GM12878 (cell line): ENCODE data around the gene MACROD2. TPM values are rescaled to one million over a fixed set of nuclear protein-coding genes. Genes with fewer than 3 reads are reported as not detected.

ENCODE experiments used
- ATAC-seq: fragments of 200-7000 bp; cut with Tn5 transposase; 3 replicates; pipeline ENCODE4 v1.9.1; 2020; ENCODE audit warnings: mild to moderate bottlenecking, moderate library complexity
- BruUV-seq: library from RNA; stranded (reverse); fragments of 400-500 nt; replicated peaks from 2 replicates; lab custom pipeline; 2021; lab: Mats Ljungman, UMichigan
- CTCF ChIA-PET: fragments of 300-600 bp; sonication (Branson Sonifier 250); formaldehyde crosslinking; extraction: SDS; loops from one replicate; lab custom pipeline; 2021; ENCODE audit warnings: inconsistent platforms; lab: Yijun Ruan, JAX
- POLR2A ChIA-PET: fragments of 350-600 bp; formaldehyde crosslinking; extraction: SDS; loops from one replicate; lab custom pipeline; 2021; ENCODE audit warnings: inconsistent platforms; lab: Charles Lee
- RAD21 ChIA-PET: fragments of 300-600 bp; sonication (Branson Sonifier 250); formaldehyde crosslinking; loops from one replicate; lab custom pipeline; 2023; ENCODE audit warnings: antibody characterized with exemption; ENCODE audit not compliant: unreplicated experiment; lab: Charles Lee
- SMC1A ChIA-PET: fragments of 300-600 bp; sonication (Branson Sonifier 250); formaldehyde crosslinking; loops from one replicate; lab custom pipeline; 2023; ENCODE audit not compliant: unreplicated experiment, uncharacterized antibody; lab: Charles Lee
- DNase-seq: peaks from one replicate; pipeline ENCODE4 v3.0.0-alpha.2; 2011; ENCODE audit warnings: low read depth, low spot score
- FAIRE-seq: peaks from 3 replicates; lab custom pipeline; 2011; peaks lifted over from hg19 to GRCh38; lab: Jason Lieb, UNC
- H2AFZ ChIP-seq: 2 replicates; pipeline ENCODE4 v1.6.0; 2011; ENCODE audit warnings: low read depth, low read length, control low read depth; ENCODE audit not compliant: control insufficient read depth
- H3K27ac ChIP-seq: 2 replicates; pipeline ENCODE4 v1.5.1; 2011; ENCODE audit warnings: control low read depth; ENCODE audit not compliant: control insufficient read depth, insufficient read depth
- H3K27me3 ChIP-seq, 2 experiments: replicated peaks in 1 of 2; 2 replicates each; pipeline versions ENCODE4 v1.6.0 to v1.6.1; 2011; ENCODE audit warnings: low read length in 1 of 2; ENCODE audit not compliant: control insufficient read depth in 2 of 2, insufficient read depth in 2 of 2
- H3K36me3 ChIP-seq, 2 experiments: 2 replicates each; pipeline ENCODE4 v1.5.1; 2011; ENCODE audit warnings: low read length in 1 of 2; ENCODE audit not compliant: control insufficient read depth in 2 of 2, insufficient read depth in 2 of 2
- H3K4me1 ChIP-seq: 2 replicates; pipeline ENCODE4 v1.6.1; 2011; ENCODE audit warnings: mild to moderate bottlenecking, low read length, moderate library complexity, mixed read lengths; ENCODE audit not compliant: control insufficient read depth, insufficient read depth
- H3K4me2 ChIP-seq: 2 replicates; pipeline ENCODE4 v1.6.0; 2011; ENCODE audit warnings: control low read depth; ENCODE audit not compliant: control insufficient read depth, insufficient read depth
- H3K4me3 ChIP-seq: fragments of 200-600 bp; sonication (generic); 2 replicates; pipeline ENCODE4 v1.5.1; 2016
- H3K79me2 ChIP-seq: 2 replicates; pipeline ENCODE4 v1.6.0; 2011; ENCODE audit warnings: low read length; ENCODE audit not compliant: control insufficient read depth, insufficient read depth
- H3K9ac ChIP-seq: 2 replicates; pipeline ENCODE4 v1.8.0; 2011; ENCODE audit warnings: low read length, control low read depth, mixed read lengths; ENCODE audit not compliant: control insufficient read depth, insufficient read depth
- H3K9me3 ChIP-seq: replicated peaks from 3 replicates; pipeline ENCODE4 v1.5.1; 2011; ENCODE audit warnings: mild to moderate bottlenecking, low read length; ENCODE audit not compliant: control insufficient read depth, insufficient read depth
- H4K20me1 ChIP-seq: 2 replicates; pipeline ENCODE4 v1.6.0; 2011; ENCODE audit not compliant: control insufficient read depth, insufficient read depth
- BHLHE40 ChIP-seq, 2 experiments: fragments of 450-650 bp in 1 of 2; IDR thresholded peaks; 2 replicates each; pipeline ENCODE4 v1.6.1; 2011 to 2017; ENCODE audit warnings: low read depth in 2 of 2, borderline replicate concordance in 1 of 2, improper control_type of control experiment in 1 of 2, low read length in 1 of 2, mild to moderate bottlenecking in 1 of 2
- CBX3 ChIP-seq: fragments of 200-600 bp; sonication (generic); IDR thresholded peaks from 2 replicates; pipeline ENCODE4 v1.6.1; 2016; ENCODE audit warnings: low read depth, borderline replicate concordance
- CREM ChIP-seq: IDR thresholded peaks from 2 replicates; pipeline ENCODE4 v1.6.1; 2014; ENCODE audit warnings: antibody characterized with exemption, low read depth
- E4F1 ChIP-seq: fragments of 450-650 bp; IDR thresholded peaks from 2 replicates; pipeline ENCODE4 v1.6.1; 2018; ENCODE audit warnings: borderline replicate concordance, mild to moderate bottlenecking; ENCODE audit not compliant: partially characterized antibody
- IRF5 ChIP-seq: fragments of 450-650 bp; IDR thresholded peaks from 2 replicates; pipeline ENCODE4 v1.6.1; 2017; ENCODE audit warnings: borderline replicate concordance
- KDM1A ChIP-seq: fragments of 200-600 bp; sonication (generic); IDR thresholded peaks from 2 replicates; pipeline ENCODE4 v1.6.1; 2016; ENCODE audit warnings: borderline replicate concordance
- MYB ChIP-seq: fragments of 150-350 bp; IDR thresholded peaks from 2 replicates; pipeline ENCODE4 v1.6.1; 2014; ENCODE audit warnings: mild to moderate bottlenecking, low read depth, low read length, borderline replicate concordance
- PAX5 ChIP-seq: IDR thresholded peaks from 2 replicates; pipeline ENCODE4 v1.6.1; 2011; ENCODE audit warnings: low read depth, low read length, borderline replicate concordance
- YBX1 ChIP-seq: fragments of 450-650 bp; IDR thresholded peaks from 2 replicates; pipeline ENCODE4 v1.6.1; 2016; ENCODE audit warnings: antibody characterized with exemption
- YY1 ChIP-seq: IDR thresholded peaks from 2 replicates; pipeline ENCODE4 v1.6.1; 2011; ENCODE audit warnings: low read depth, mild to moderate bottlenecking, low read length
- WGBS: methylation state at CpG from one replicate; pipeline ENCODE4 v1.1.6; 2016; ENCODE audit warnings: low lambda C conversion rate; ENCODE audit not compliant: insufficient replicate concordance, insufficient coverage; ENCODE audit errors: missing lambda C conversion rate; 5-methylcytosine and 5-hydroxymethylcytosine counted together
- in situ Hi-C: fragments of 300-500 bp; cut with MboI; formaldehyde crosslinking; loops from 9 replicates; pipeline ENCODE4 v1.14.3; 2018; ENCODE audit warnings: mixed read lengths
- intact Hi-C: fragments of 100-400 bp; cut with micrococcal nuclease; formaldehyde crosslinking; loops from one replicate; pipeline ENCODE4 v1.14.2; 2022; ENCODE audit not compliant: unreplicated experiment
- polyA plus RNA-seq, 11 experiments: library from polyadenylated mRNA; depleted of rRNA in 4 of 11; unstranded in 6 of 11; stranded (reverse) in 5 of 11; fragments of >200 nt; fragmentation: Nextera tagmentation in 4 of 11; fragmentation: Illumina TruSeq in 1 of 11; extraction: Ambion mirVana in 4 of 11; extraction: Trizol in 1 of 11; gene quantifications; 1 replicate in 1 of 11; 2 replicates in 10 of 11; pipeline versions ENCODE4 v1.2.1 to v1.2.3, GENCODE V29; 2011 to 2016; ENCODE audit warnings: inconsistent platforms in 2 of 11, missing spikeins in 2 of 11, low read depth in 1 of 11
- total RNA-seq, 4 experiments: library from RNA; depleted of rRNA in 3 of 4; stranded (reverse); fragments of >200 nt in 3 of 4; fragmentation: Illumina TruSeq in 1 of 4; extraction: Trizol in 1 of 4; gene quantifications; 2 replicates each; pipeline versions ENCODE4 v1.2.1 to v1.2.3, GENCODE V29; 2013 to 2021
- TF ChIP-seq, protein P1 (sequence below): fragments of 450-650 bp; IDR thresholded peaks from 2 replicates; pipeline ENCODE4 v1.6.1; 2014; ENCODE audit warnings: mild to moderate bottlenecking

Gene MACROD2
- total and polyA plus RNA-seq, 10 of the 15 experiments (the other 5 are each of a cell fraction or from before 2014, with no cell fraction given), result 1.1 to 21.5 (median 2.2) TPM

DNA sequence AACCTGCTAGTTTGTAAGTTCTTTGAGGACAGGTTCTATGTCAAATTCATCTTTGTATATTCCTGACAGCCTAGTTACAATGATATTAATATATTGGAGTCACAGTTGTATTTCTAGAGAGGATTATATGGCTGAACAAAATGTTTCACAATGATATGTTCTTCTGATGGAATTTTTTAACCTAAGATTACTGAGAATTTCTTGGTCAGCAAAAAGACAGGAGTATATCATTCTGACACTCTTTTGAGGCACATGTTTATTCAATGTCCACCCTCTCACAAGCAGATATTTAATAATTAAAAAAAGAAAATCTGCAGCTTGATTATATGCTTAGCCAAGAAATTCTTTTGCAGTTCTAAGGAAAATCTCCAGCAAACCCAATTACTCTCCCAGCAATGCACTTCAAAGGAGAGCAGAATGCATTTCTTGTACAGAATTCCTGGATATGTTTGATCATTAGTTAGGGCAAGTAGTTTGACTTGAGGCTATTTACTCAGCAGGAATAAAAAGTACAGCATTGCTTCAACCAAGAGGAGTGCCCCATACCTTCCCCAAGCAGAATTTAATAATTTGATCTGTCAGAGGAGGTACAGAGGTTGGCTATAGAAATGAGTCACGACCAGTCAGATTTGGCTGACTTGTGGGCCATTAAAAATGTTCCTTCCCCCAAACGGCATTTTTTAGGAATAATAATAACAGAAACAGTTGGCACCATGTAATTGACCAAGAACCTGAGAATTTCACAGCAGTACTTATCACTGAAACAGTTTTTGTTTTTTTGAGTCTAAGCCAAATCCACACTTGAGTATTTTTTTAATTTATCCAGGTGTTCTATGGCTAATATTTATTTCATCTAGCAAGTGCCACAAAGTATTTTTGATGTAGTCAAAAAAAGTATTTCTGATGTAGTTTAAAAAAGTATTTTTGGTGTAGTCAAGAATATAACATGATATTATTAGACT is 850.2 kb downstream of the MACROD2 start:
- DNase-seq, result no peak
- Histone ChIP-seq H3K9ac (no peak overlapping the region), H4K20me1 (no peaks in the 10 kb centered on the region), H3K9me3 (no peaks in the 10 kb centered on the region; the same call in 2 of the 3 replicates), H3K27me3 (no peaks in the 10 kb centered on the region), H3K4me2 (no peak overlapping the region), H3K4me3 (no peak overlapping the region), H3K36me3 (no peaks in the 10 kb centered on the region), H3K79me2 (no peaks in the 10 kb centered on the region), H2AFZ (no peak overlapping the region), H3K4me1 (no peaks in the 10 kb centered on the region), H3K27ac (no peak overlapping the region)
- ATAC-seq, result peak; percentile 63
- 48% methylated on average over 2 of the region's 2 CpGs for WGBS
- in situ Hi-C loops (no loop called here), intact Hi-C loops (no loop called here)
- FAIRE-seq, result no peak
- no TSS peak for BruUV-seq
- no peak for TF ChIP-seq KDM1A
- TF ChIP-seq, protein P1, sequence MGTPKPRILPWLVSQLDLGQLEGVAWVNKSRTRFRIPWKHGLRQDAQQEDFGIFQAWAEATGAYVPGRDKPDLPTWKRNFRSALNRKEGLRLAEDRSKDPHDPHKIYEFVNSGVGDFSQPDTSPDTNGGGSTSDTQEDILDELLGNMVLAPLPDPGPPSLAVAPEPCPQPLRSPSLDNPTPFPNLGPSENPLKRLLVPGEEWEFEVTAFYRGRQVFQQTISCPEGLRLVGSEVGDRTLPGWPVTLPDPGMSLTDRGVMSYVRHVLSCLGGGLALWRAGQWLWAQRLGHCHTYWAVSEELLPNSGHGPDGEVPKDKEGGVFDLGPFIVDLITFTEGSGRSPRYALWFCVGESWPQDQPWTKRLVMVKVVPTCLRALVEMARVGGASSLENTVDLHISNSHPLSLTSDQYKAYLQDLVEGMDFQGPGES, result no peak
- no peak for TF ChIP-seq CREM
- no peak for TF ChIP-seq YBX1
- SMC1A ChIA-PET, result interaction anchor here (1.1 kb wide), 1 partner anchor 12 kb away, joined by 5 read pairs; no protein-coding TSS in a partner anchor
- CTCF ChIA-PET, result no interaction called here
- POLR2A ChIA-PET, result no interaction called here
- RAD21 ChIA-PET, result no interaction called here

- CTCF ChIA-PET, result no interaction called here
- TF ChIP-seq IRF5 (no peak), BHLHE40 (IDR thresholded peaks at IDR 0.05; ENCODE audit: borderline replicate concordance in 1 of 2, low read depth in 2 of 2, low read length in 1 of 2) (no peak), CBX3 (no peak), E4F1 (no peak), MYB (no peak), PAX5 (no peak), YY1 (no peak), CREM (no peak)
These were observed 853.5 kb downstream of the MACROD2 start for GRCh38 chr20:14848806-14849205.

More at GRCh38 chr20:14848806-14849205, 853.5 kb downstream of the MACROD2 start:
- Histone ChIP-seq H2AFZ (no peak overlapping the region), H3K79me2 (no peaks in the 10 kb centered on the region), H3K4me2 (no peak overlapping the region), H3K9ac (no peak overlapping the region), H4K20me1 (no peaks in the 10 kb centered on the region), H3K4me3 (no peak overlapping the region), H3K9me3 (no peaks in the 10 kb centered on the region; the same call in 2 of the 3 replicates), H3K36me3 (no peaks in the 10 kb centered on the region), H3K4me1 (peaks cover 7% of the 10 kb centered on the region), H3K27ac (no peak overlapping the region), H3K27me3 (no peaks in the 10 kb centered on the region)
- intact Hi-C loops (no loop called here), in situ Hi-C loops (no loop called here)
- RAD21 ChIA-PET, result no interaction called here
- no peak for DNase-seq
- 91% methylated on average over 4 of the region's 4 CpGs for WGBS
- POLR2A ChIA-PET, result no interaction called here
- ATAC-seq, result no peak
- FAIRE-seq, result no peak
- SMC1A ChIA-PET, result interaction anchor here (0.9 to 2.1 kb wide), 4 partner anchors 7 to 16 kb away, joined by 3 to 8 read pairs (median 5); no protein-coding TSS in a partner anchor
- BruUV-seq, result no TSS peak
